Prostate gland (tissue), 2 donors: Measurements from ENCODE around the gene OR56B4. TPM values are rescaled to one million over a fixed set of nuclear protein-coding genes. Genes with fewer than 3 reads are reported as not detected.

Experiments used
- DNase-seq: peaks from one replicate; pipeline ENCODE4 v3.0.0-alpha.2; 2019; ENCODE audit warnings: low spot score
- H3K27ac ChIP-seq, 2 donors: fragments of 200-600 bp; sonication (generic); 2 replicates each; pipeline ENCODE4 v1.5.1; 2017 to 2019
- H3K27me3 ChIP-seq: fragments of 200-600 bp; sonication (generic); replicated peaks from 2 replicates; pipeline ENCODE4 v1.5.1; 2019; ENCODE audit not compliant: insufficient read depth
- H3K36me3 ChIP-seq, 2 donors: fragments of 200-600 bp; sonication (generic); 1 replicate in 1 of 2; 2 replicates in 1 of 2; pipeline versions ENCODE4 v1.5.1 to v1.8.1; 2017 to 2019
- H3K4me1 ChIP-seq: fragments of 200-600 bp; sonication (generic); replicated peaks from 2 replicates; pipeline ENCODE4 v1.5.1; 2019
- H3K4me3 ChIP-seq, 2 donors: fragments of 200-600 bp; sonication (generic); 2 replicates each; pipeline ENCODE4 v1.5.1; 2017 to 2019
- H3K9me3 ChIP-seq: fragments of 200-600 bp; sonication (generic); 2 replicates; pipeline ENCODE4 v1.5.1; 2017
- POLR2A ChIP-seq: fragments of 450-650 bp; IDR thresholded peaks from one replicate; pipeline ENCODE4 v1.6.1; 2016; ENCODE audit warnings: antibody characterized with exemption, mild to moderate bottlenecking
- POLR2AphosphoS5 ChIP-seq: sonication (generic); formaldehyde crosslinking; IDR thresholded peaks from one replicate; pipeline ENCODE4 v1.6.1; 2017; ENCODE audit warnings: antibody characterized with exemption
- WGBS: methylation state at CpG from one replicate; pipeline ENCODE4 v1.1.5; 2018; 5-methylcytosine and 5-hydroxymethylcytosine counted together
- intact Hi-C: fragments of 100-400 bp; cut with DNase I; formaldehyde crosslinking; loops from one replicate; pipeline ENCODE4 v1.14.2; 2022
- total RNA-seq, 2 donors: library from RNA; depleted of rRNA; stranded (reverse); fragments of >200 nt; gene quantifications; one replicate each; pipeline ENCODE4 v1.1.0, GENCODE V29; 2016
- TF ChIP-seq, protein P1 (sequence below), 4 experiments: fragments of 200-600 bp in 2 of 4; fragments of 450-650 bp in 2 of 4; sonication (generic) in 2 of 4; IDR thresholded peaks; 1 replicate in 3 of 4; 2 replicates in 1 of 4; pipeline ENCODE4 v1.5.1; 2016 to 2019; ENCODE audit warnings: antibody characterized with exemption in 4 of 4, mild to moderate bottlenecking in 2 of 4, moderate library complexity in 2 of 4

OR56B4 gene
- total RNA-seq, 2 donors from 2014 or later = not detected

DNA sequence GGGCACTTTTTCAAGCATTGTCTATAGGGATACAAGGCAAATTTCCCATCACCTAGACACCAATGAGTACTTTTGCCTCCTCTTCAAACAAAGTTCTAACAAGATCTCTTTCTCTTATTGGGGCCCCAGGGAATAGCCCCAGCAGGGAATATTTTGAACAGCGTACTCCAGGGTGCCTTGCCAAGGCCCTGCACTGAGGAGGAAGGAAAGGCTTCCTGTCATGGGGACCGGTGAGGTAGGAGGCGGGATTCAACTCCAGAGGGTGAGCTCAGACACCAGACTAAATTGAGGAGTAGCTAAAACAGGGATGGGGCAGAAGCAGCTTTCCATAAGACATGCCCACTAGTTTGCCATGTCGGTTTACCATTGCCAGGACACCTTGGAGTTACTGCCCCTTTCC, 28.0 kb upstream of the OR56B4 start:
- Histone ChIP-seq H3K36me3 (no peaks in the 10 kb centered on the region), H3K9me3 (no peaks in the 10 kb centered on the region), H3K4me1 (no peaks in the 10 kb centered on the region), H3K4me3 (no peak overlapping the region), H3K27ac (no peak overlapping the region), H3K27me3 (no peaks in the 10 kb centered on the region)
- DNase-seq = no peak
- intact Hi-C loops = no loop called here
- 85% methylated on average over 4 of the region's 4 CpGs for WGBS
- TF ChIP-seq, protein P1, sequence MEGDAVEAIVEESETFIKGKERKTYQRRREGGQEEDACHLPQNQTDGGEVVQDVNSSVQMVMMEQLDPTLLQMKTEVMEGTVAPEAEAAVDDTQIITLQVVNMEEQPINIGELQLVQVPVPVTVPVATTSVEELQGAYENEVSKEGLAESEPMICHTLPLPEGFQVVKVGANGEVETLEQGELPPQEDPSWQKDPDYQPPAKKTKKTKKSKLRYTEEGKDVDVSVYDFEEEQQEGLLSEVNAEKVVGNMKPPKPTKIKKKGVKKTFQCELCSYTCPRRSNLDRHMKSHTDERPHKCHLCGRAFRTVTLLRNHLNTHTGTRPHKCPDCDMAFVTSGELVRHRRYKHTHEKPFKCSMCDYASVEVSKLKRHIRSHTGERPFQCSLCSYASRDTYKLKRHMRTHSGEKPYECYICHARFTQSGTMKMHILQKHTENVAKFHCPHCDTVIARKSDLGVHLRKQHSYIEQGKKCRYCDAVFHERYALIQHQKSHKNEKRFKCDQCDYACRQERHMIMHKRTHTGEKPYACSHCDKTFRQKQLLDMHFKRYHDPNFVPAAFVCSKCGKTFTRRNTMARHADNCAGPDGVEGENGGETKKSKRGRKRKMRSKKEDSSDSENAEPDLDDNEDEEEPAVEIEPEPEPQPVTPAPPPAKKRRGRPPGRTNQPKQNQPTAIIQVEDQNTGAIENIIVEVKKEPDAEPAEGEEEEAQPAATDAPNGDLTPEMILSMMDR (IDR thresholded peaks at IDR 0.05) = no peak
- TF ChIP-seq POLR2AphosphoS5 (no peak), POLR2A (no peak)

DNA sequence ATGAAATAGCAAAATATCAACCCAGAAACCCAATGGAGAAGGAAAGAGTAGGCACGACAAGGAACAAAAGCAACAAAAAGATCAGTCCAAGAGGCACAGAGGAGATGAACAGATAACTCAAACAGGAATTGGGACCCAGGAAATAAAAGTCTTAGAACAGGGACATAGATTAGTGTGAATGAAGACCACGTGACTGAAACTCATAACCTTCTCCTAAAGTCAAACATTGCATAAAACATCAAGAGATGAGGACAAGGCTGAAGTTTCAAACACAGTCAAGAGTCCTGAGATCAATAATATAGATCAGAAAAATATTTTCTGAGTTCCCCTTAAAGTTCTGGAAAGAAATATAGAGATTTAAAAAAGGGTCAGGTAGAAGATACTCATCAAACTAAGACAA, 24.4 kb upstream of the OR56B4 start:
- intact Hi-C loops = no loop called here
- no peak overlapping the region for H3K4me3 ChIP-seq
- WGBS = 85% methylated on average over 2 of the region's 2 CpGs
- H3K36me3 ChIP-seq = no peaks in the 10 kb centered on the region
- TF ChIP-seq POLR2AphosphoS5 (no peak), POLR2A (no peak)
- TF ChIP-seq, protein P1 (IDR thresholded peaks at IDR 0.05) = no peak
- H3K27me3 ChIP-seq = no peaks in the 10 kb centered on the region
- H3K9me3 ChIP-seq = no peaks in the 10 kb centered on the region
- H3K27ac ChIP-seq = no peak overlapping the region
- H3K4me1 ChIP-seq = no peaks in the 10 kb centered on the region
- DNase-seq = no peak

DNA sequence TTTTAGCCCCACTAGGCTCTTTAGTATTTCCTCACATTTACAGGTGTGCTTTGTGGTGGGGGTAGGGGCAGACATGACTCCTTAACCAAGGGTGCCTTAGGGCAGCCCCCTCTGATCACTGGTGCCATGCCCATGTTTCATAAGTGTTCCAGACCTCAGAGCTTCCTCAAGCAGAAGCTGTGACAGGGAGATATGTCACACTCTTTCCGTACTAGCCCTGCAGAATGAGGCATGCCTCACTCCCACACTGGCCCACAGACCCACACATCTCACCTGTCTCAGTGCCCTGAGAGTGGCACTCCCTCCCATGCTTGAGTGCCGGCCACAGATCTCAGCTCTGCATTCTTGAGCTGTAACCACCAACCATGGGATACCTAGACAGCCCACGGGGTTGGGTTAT, 22.9 kb upstream of the OR56B4 start:
- WGBS = 73% methylated on average over 2 of the region's 3 CpGs
- no peak for DNase-seq
- Histone ChIP-seq H3K4me3 (no peak overlapping the region), H3K4me1 (no peaks in the 10 kb centered on the region), H3K36me3 (no peaks in the 10 kb centered on the region), H3K27ac (no peak overlapping the region), H3K27me3 (no peaks in the 10 kb centered on the region), H3K9me3 (no peaks in the 10 kb centered on the region)
- intact Hi-C loops = no loop called here
- TF ChIP-seq, protein P1 (IDR thresholded peaks at IDR 0.05) = no peak
- TF ChIP-seq POLR2AphosphoS5 (no peak), POLR2A (no peak)

DNA sequence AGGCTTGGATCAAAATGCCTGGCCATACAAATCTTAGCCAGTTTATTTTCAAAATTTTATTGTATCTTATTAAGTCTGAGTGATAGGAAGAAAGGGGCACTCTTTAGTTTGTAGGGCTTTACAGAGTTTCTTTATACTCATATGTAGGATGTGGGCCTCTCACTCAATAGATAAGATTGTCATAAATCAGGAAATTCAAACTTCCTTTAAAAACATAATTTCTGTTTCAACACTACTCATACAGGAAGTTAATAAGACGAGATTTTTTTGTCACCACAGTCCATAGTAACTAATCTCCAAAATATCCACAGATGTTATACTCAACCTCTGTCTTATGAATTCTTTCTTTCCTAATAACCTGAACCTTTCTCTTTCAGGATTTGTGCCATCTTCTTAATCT, 13.3 kb upstream of the OR56B4 start:
- no peaks in the 10 kb centered on the region for H3K9me3 ChIP-seq
- H3K4me1 ChIP-seq = no peaks in the 10 kb centered on the region
- no peaks in the 10 kb centered on the region for H3K27me3 ChIP-seq
- DNase-seq = no peak
- 39% methylated on average over 1 of the region's 1 CpG for WGBS
- H3K36me3 ChIP-seq = no peaks in the 10 kb centered on the region
- no peak overlapping the region for H3K27ac ChIP-seq
- no peak for TF ChIP-seq POLR2AphosphoS5
- TF ChIP-seq, protein P1 (IDR thresholded peaks at IDR 0.05) = no peak
- TF ChIP-seq POLR2A = no peak
- H3K4me3 ChIP-seq = no peak overlapping the region
- intact Hi-C loops = no loop called here

DNA sequence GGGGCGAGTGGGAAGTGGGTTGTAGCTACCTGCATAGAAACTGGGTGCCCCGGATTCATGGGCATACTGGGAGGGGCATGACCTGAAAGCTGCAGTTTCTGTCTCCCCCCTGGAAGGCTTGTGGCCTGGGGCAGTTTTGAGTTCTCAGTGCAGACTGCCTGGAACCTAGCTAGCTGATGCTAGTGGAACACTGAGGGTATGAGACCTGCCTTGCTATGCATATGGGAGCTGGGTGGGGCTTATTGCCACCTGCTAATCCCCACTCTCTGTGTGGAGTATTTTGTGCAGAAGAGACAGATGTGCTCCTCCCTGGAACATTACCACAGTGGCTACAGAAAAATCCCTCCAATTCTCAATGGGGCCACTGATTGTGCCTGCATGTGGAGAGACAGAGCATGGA, 11.7 kb upstream of the OR56B4 start:
- intact Hi-C loops = no loop called here
- Histone ChIP-seq H3K4me1 (no peaks in the 10 kb centered on the region), H3K27ac (no peak overlapping the region), H3K27me3 (no peaks in the 10 kb centered on the region), H3K4me3 (no peak overlapping the region), H3K9me3 (no peaks in the 10 kb centered on the region), H3K36me3 (no peaks in the 10 kb centered on the region)
- DNase-seq = no peak
- WGBS = 88% methylated on average over 2 of the region's 2 CpGs
- no peak for TF ChIP-seq POLR2AphosphoS5
